IPS DF 6.9 (cell line): Measurements from ENCODE around the gene CACNA2D3.

Experiments
- DNase-seq: peaks from one replicate; pipeline ENCODE4 v3.0.0-alpha.2; 2013; ENCODE audit warnings: low read depth, low spot score
- H3K27ac ChIP-seq: one replicate; pipeline ENCODE4 v1.5.1; 2013; ENCODE audit warnings: low read length, control low read depth
- H3K27me3 ChIP-seq: 2 replicates; pipeline ENCODE4 v1.6.1; 2013; ENCODE audit warnings: mild to moderate bottlenecking, low read length; ENCODE audit not compliant: control insufficient read depth, insufficient read depth
- H3K36me3 ChIP-seq: 2 replicates; pipeline ENCODE4 v1.6.1; 2013; ENCODE audit warnings: low read length; ENCODE audit not compliant: control insufficient read depth, insufficient read depth
- H3K4me1 ChIP-seq: 2 replicates; pipeline ENCODE4 v1.6.1; 2013; ENCODE audit warnings: low read length; ENCODE audit not compliant: control insufficient read depth, insufficient read depth
- H3K4me3 ChIP-seq: 2 replicates; pipeline ENCODE4 v1.5.1; 2013; ENCODE audit warnings: mild to moderate bottlenecking, low read length
- H3K9me3 ChIP-seq: 2 replicates; pipeline ENCODE4 v1.6.1; 2013; ENCODE audit warnings: low read length, inconsistent platforms; ENCODE audit not compliant: control insufficient read depth, insufficient read depth
- WGBS: extraction: QIAGEN DNeasy Blood & Tissue Kit; methylation state at CpG from one replicate; pipeline ENCODE4 v1.1.7; 2013; ENCODE audit warnings: mixed read lengths, missing lambda C conversion rate; ENCODE audit not compliant: insufficient read length, insufficient coverage; 5-methylcytosine and 5-hydroxymethylcytosine counted together

Gene CACNA2D3

DNA sequence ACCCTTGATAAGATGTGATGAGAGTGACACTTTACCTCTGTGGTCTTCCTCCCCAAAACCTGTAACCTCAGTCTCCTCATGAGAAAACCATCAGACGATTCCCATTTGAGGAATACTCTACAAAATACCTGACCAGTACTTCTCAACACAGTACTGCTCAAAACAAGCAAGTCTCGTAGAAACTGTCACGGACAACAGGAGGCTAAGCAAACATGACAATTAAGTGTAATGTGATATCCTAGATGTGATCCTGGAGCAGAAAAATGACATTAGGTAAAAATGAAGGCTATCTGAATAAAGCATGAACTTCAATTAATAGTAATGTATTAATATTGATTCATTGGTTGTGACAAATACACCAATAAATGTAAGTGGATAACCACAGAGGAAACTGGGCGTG, 113.6 kb downstream of the CACNA2D3 start:
- no CpG with 5 or more reads among the region's 4 CpGs for WGBS
- DNase-seq: no peak
- Histone ChIP-seq H3K4me1 (no peaks in the 10 kb centered on the region; the same call in 1 of the 2 replicates), H3K9me3 (no peaks in the 10 kb centered on the region), H3K4me3 (no peak overlapping the region), H3K27ac (no peak overlapping the region), H3K27me3 (no peaks in the 10 kb centered on the region), H3K36me3 (no peaks in the 10 kb centered on the region)

DNA sequence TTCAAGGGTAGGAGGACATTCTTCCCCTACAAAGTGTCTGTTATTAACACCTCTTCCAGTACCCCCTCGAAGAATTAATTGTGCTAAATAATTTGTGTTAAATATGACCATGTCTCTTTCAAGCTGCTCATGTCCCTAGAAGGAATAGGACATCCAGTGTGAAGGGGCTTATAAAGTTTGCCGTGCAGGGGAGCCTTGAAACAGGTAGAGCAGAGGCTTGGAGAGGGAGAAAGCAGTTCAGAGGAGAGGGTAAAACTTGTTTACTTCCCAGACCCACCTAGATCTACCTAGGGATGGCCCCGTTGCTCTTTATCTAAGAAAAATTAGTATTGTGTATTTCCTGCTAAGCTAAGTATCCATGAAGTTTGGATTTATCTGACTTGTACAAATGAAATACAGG, 114.8 kb downstream of the CACNA2D3 start:
- no CpG with 5 or more reads among the region's 3 CpGs for WGBS
- no peak overlapping the region for H3K4me3 ChIP-seq

DNA sequence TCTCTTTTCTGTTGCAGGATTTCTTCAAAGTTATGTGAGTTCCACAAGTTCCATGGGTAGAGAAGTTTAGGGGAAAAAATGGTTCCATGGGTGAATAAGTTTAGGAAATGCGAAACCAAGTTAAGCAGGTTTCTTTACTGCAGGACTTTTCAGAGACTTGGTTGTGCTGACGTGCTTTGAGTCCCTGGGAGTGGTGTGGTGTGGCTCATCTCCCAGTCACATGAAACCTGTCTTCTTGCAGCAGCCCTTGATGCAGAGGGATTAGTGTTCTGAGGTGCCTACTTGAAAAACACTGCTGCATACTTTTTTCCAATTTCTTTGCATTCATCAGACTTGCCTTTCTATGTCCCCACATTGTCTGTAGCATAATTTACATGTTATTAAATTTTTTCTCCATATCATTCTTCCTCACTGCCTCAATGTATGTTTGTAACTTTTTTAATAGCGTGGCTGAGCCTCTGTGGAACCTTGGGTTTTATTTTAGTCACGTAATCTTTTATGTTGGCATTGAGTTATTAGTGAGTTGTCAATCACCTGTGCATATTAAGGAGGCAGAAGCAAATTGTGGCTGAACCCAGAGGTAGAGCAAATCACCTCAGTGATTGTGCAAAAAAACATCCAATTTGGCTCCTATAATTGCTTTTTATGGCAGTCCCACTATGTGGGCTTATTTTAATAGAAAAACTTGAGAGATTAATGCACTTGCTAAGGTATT, 115.6 kb downstream of the CACNA2D3 start:
- no peaks in the 10 kb centered on the region for H3K27me3 ChIP-seq
- no peaks in the 10 kb centered on the region for H3K9me3 ChIP-seq
- WGBS: no CpG with 5 or more reads among the region's 4 CpGs
- no peaks in the 10 kb centered on the region; the same call in 1 of the 2 replicates for H3K4me1 ChIP-seq
- no peak overlapping the region for H3K4me3 ChIP-seq
- no peaks in the 10 kb centered on the region for H3K36me3 ChIP-seq
- DNase-seq: no peak
- no peak overlapping the region for H3K27ac ChIP-seq

More for the DNA sequence above, 114.8 kb downstream of the CACNA2D3 start:
- Histone ChIP-seq H3K9me3 (no peaks in the 10 kb centered on the region), H3K4me1 (no peaks in the 10 kb centered on the region; the same call in 1 of the 2 replicates), H3K27ac (no peak overlapping the region), H3K36me3 (no peaks in the 10 kb centered on the region), H3K27me3 (no peaks in the 10 kb centered on the region)
- DNase-seq: no peak

DNA sequence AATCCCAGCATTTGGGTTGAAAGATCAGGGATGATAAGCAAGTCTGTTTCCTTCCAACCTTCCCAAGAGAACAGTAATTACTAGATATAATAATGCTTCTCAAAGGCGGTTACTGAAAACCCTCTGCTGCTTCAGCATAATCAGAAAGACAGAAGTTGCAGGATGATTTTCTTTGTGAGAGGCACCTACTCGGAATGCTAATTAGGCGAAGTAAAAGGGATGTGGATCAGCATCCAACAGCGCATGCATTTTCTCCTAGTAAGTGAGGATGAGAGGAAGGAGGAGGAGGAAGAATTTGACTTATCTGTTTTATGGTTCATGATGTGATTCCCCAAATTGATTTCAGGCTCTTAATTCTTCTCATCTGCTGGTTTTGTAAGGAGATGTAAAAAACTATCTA, 118.0 kb downstream of the CACNA2D3 start:
- WGBS: no CpG with 5 or more reads among the region's 4 CpGs
- Histone ChIP-seq H3K4me1 (no peaks in the 10 kb centered on the region; the same call in 1 of the 2 replicates), H3K4me3 (no peak overlapping the region), H3K27me3 (no peaks in the 10 kb centered on the region), H3K36me3 (no peaks in the 10 kb centered on the region), H3K27ac (no peak overlapping the region), H3K9me3 (no peaks in the 10 kb centered on the region)
- no peak for DNase-seq

DNA sequence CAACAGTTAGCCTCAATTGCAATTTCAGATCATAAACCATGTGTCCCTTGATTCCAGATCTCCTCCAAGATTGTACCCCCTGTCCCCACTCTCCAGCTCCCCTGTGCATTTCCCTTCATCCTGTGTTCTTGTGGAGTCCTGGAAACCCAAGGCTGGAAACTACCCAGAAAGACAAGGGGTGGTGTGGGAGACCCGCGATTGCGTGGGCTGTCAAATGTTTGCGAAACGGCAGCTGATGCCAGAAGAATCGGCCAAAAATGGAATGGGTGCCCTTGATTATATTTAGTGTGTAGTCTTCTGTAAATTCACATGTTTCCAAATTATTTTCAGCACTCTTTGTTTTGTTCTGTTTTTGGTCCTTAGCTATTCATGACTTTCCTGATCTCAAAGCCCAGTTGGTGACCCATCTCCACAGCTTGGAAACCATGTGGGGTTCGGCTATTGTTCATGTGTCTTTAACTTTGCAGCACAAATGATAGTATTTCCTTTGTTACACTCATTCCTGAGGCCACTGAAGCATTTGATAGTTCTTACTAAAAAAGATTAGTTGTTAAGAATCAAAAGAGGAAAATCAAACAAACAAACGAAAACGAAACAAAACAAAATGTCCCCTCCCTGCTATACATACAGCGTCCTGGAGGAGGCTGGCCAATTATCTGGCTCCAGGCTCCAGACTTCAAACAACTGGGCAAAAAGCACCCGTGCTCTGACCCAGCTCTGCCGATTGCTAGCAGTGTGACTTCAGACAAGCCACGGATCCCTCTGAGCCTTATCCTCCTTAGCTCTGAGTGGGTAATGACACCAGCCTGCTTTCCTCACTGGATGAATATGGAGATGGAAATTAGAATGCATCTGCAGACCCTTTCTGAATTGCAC, 120.9 kb downstream of the CACNA2D3 start:
- no CpG with 5 or more reads among the region's 13 CpGs for WGBS

DNA sequence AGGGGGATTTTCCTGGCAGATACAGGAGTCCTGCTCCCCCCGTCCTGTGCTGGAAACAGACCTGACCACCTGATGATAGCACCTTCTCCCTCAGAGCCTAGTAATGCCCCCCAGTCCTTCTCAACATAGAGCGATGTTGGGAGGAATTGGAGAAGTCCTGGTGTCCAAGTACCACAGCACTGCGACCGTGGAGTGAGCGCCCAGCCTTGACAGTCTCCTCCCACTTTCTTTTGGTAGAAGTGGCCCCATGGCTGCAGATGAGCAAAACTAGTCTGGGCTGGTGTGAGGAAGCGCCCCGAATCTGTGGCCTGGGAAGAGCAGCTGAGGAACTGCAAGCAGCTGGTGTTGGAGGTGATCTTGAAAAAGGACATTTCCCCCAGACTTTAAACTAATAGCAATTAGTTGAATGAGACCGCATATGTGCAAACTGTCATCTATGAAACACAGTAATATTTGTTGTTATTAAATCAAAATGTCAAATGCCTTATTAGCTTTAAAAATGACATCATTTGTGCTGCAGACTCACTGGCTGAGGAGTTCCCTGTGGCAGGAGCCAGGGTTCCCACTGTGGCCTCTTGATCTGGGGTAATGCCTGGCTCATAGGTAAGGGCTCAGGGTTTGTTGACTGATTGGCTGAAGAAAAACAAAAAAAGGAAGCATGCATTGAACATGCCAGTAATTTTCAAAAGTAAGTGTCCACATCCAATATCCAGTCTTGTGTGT, 121.8 kb downstream of the CACNA2D3 start:
- H3K27me3 ChIP-seq: no peaks in the 10 kb centered on the region
- WGBS: no CpG with 5 or more reads among the region's 8 CpGs
- H3K27ac ChIP-seq: no peak overlapping the region
- DNase-seq: no peak
- no peaks in the 10 kb centered on the region for H3K9me3 ChIP-seq
- H3K36me3 ChIP-seq: no peaks in the 10 kb centered on the region
- no peak overlapping the region for H3K4me3 ChIP-seq
- no peaks in the 10 kb centered on the region for H3K4me1 ChIP-seq

More for the DNA sequence above, 120.9 kb downstream of the CACNA2D3 start:
- Histone ChIP-seq H3K4me3 (no peak overlapping the region), H3K27ac (no peak overlapping the region), H3K36me3 (no peaks in the 10 kb centered on the region), H3K9me3 (no peaks in the 10 kb centered on the region), H3K27me3 (no peaks in the 10 kb centered on the region), H3K4me1 (no peaks in the 10 kb centered on the region)
- DNase-seq: no peak

DNA sequence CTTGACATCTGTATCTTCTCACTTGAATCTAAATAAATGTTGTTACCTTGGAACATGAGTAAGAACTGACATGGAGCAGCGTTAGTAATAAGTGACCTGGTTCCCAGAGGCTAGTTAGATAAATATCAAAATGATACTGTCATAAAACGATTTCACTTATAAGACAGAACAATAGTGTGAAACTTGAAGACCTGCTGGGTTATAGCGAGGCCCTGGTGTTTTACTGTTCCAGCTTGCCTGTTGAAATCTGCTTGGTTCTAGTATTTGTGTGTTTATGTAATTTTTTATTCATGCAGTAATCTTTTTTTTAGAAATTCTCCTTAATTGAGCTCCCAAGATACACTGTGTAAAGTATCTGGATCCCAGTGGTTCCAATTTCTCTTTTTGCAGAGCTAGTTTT, 129.4 kb downstream of the CACNA2D3 start:
- peaks cover 2% of the 10 kb centered on the region for H3K4me1 ChIP-seq
- H3K36me3 ChIP-seq: no peaks in the 10 kb centered on the region
- no peak overlapping the region for H3K4me3 ChIP-seq
- WGBS: no CpG with 5 or more reads among the region's 3 CpGs
- DNase-seq: no peak
- no peaks in the 10 kb centered on the region for H3K27me3 ChIP-seq
- no peak overlapping the region for H3K27ac ChIP-seq
- H3K9me3 ChIP-seq: no peaks in the 10 kb centered on the region

DNA sequence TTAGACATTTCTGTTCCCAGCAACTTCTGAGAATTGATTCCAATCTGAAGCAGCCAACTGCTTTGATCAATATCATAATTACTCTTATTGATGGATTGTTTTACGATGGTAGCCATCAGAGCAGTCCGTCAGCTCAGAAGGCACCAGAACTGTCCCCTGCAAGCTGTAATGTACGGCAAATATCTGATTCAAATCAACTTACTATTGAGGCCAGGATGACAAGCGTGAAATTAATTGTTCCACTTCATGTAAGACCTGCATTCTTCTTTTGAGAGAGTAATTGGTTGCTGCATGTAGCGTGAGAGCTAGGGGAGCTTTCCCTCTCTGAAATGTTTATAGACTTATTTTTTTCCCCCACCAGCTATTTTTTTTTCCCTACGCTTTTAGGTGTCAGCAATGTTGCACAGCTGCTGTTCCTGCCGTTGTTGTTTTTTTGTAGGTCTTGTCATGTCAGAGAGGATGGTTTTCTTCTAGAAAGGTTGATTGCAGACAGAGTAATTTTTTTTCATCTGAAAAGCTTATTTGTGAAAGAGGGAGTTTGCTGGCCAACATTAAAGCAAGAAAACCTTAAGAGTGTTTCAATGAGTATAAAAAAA, 134.9 kb downstream of the CACNA2D3 start:
- WGBS: no CpG with 5 or more reads among the region's 7 CpGs
- H3K9me3 ChIP-seq: no peaks in the 10 kb centered on the region
- no peak overlapping the region for H3K4me3 ChIP-seq
- no peaks in the 10 kb centered on the region for H3K27me3 ChIP-seq
- no peak overlapping the region for H3K27ac ChIP-seq
- H3K4me1 ChIP-seq: peaks cover 2% of the 10 kb centered on the region
- no peak for DNase-seq
- no peaks in the 10 kb centered on the region for H3K36me3 ChIP-seq

DNA sequence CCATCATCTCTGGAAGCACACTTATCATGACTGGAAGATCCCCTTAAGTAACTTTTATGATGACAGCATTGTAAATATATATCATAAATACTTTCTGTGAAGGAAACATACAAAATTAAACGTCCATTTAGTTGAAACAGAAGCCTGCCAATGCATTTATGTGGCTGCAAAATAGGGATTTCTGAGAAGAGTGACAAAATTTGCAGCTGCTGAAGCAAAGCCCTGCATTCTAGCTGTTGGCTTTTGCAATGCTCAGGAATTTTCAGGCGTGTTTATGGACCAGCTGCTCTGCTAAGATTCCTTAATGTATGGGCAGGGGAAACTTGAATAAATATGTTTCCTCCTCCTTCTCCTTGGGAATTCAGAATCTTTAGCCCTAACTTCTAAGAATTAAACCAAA, 137.3 kb downstream of the CACNA2D3 start:
- Histone ChIP-seq H3K4me1 (no peaks in the 10 kb centered on the region), H3K4me3 (no peak overlapping the region), H3K36me3 (no peaks in the 10 kb centered on the region), H3K9me3 (no peaks in the 10 kb centered on the region), H3K27ac (no peak overlapping the region), H3K27me3 (no peaks in the 10 kb centered on the region)
- no CpG with 5 or more reads among the region's 2 CpGs for WGBS
- DNase-seq: no peak

DNA sequence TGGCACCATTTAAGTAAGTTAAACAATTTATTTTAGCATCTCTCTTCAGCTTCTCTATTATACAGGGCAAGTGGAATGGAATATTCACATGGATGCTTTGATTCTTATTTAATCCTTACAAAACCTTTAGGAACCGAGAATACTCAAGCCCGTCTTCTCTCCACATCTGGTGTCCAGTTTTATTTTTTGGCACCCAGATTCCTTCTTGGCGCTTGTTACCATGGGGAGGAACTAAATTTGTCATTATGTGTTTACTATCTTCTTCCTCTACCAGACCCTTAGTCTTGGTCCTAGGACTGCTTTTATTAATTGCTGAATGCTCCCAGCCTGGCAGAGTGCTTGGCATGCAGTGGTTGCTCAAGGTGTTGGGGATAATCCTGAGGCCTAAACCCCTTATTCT, 138.8 kb downstream of the CACNA2D3 start:
- Histone ChIP-seq H3K4me3 (no peak overlapping the region), H3K36me3 (no peaks in the 10 kb centered on the region), H3K27me3 (no peaks in the 10 kb centered on the region), H3K4me1 (no peaks in the 10 kb centered on the region), H3K9me3 (no peaks in the 10 kb centered on the region), H3K27ac (no peak overlapping the region)
- DNase-seq: no peak
- no CpG with 5 or more reads among the region's 3 CpGs for WGBS
